Colonic mucosa (tissue), 4 donors: Measurements from ENCODE around the gene QPRT. TPM values are rescaled to one million over a fixed set of nuclear protein-coding genes. Genes with fewer than 3 reads are reported as not detected.
"Not testable (repeated sequence)": the region's sequence is repeated elsewhere in the genome, so short reads cannot be mapped to it uniquely, and the experiment has no call there.

ENCODE experiments used
- DNase-seq: peaks from one replicate; pipeline ENCODE4 v3.0.0-alpha.2; 2020
- H3K27ac ChIP-seq: fragments of 200-600 bp; one replicate; pipeline ENCODE4 v1.8.0; 2021
- H3K27me3 ChIP-seq: fragments of 200-600 bp; one replicate; pipeline ENCODE4 v1.8.0; 2021
- H3K36me3 ChIP-seq: fragments of 200-600 bp; one replicate; pipeline ENCODE4 v1.8.0; 2021
- H3K4me1 ChIP-seq: fragments of 200-600 bp; one replicate; pipeline ENCODE4 v1.8.0; 2021; ENCODE audit warnings: mild to moderate bottlenecking
- H3K4me3 ChIP-seq: fragments of 200-600 bp; one replicate; pipeline ENCODE4 v1.8.0; 2021
- H3K9ac ChIP-seq, 2 donors: one replicate each; pipeline ENCODE4 v1.7.0; 2013; ENCODE audit warnings: control low read depth in 2 of 2, low read depth in 2 of 2, low read length in 2 of 2
- H3K9me3 ChIP-seq: fragments of 200-600 bp; one replicate; pipeline ENCODE4 v1.8.0; 2021
- intact Hi-C: fragments of 100-400 bp; cut with DNase I; formaldehyde crosslinking; loops from one replicate; pipeline ENCODE4 v1.14.1; 2022
- total RNA-seq, 2 donors: library from RNA; stranded (reverse); fragmentation: NEBNext Ultra II Directional in 1 of 2; extraction: Animal tissue kit (Norgen Biotek cat#: 25700) in 1 of 2; gene quantifications; one replicate each; pipeline ENCODE4 v1.2.1, GENCODE V29; 2021
- TF ChIP-seq, protein P1 (sequence below): fragments of 200-600 bp; IDR thresholded peaks from one replicate; pipeline ENCODE4 v1.8.0; 2022; ENCODE audit warnings: antibody characterized with exemption, mild to moderate bottlenecking
- donor health status: healthy.
- donor health status: DM: no; HTN: no; CAD: no.
- donor health status: DM: no; HTN: no; CAD: no.

QPRT gene
- total RNA-seq, 2 donors from 2014 or later, result 54.7 to 102 TPM

DNA sequence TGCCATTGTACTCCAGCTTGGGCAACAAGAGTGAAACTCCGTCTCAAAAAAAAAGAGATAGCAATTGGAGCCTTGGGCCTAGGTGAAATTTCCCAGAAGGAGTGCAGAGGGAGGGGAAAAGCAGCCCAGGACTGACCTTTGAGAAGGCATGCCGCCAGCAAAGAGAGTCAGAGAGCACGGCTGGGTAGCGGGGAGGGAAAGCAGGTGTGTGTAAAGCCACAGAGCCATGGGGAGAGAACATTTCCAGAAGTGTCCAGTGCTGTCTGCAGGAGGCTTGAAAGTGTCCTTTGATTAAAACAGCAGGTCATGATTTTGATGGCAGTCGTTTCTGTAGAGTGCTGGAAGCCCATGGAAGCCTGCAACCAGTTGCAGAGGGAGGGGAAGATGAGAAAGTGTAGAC, 58.7 kb downstream of the QPRT start:
- H3K4me3 ChIP-seq, result no peak overlapping the region
- intact Hi-C loops, result no loop called here
- H3K9me3 ChIP-seq, result no peaks in the 10 kb centered on the region
- TF ChIP-seq, protein P1, sequence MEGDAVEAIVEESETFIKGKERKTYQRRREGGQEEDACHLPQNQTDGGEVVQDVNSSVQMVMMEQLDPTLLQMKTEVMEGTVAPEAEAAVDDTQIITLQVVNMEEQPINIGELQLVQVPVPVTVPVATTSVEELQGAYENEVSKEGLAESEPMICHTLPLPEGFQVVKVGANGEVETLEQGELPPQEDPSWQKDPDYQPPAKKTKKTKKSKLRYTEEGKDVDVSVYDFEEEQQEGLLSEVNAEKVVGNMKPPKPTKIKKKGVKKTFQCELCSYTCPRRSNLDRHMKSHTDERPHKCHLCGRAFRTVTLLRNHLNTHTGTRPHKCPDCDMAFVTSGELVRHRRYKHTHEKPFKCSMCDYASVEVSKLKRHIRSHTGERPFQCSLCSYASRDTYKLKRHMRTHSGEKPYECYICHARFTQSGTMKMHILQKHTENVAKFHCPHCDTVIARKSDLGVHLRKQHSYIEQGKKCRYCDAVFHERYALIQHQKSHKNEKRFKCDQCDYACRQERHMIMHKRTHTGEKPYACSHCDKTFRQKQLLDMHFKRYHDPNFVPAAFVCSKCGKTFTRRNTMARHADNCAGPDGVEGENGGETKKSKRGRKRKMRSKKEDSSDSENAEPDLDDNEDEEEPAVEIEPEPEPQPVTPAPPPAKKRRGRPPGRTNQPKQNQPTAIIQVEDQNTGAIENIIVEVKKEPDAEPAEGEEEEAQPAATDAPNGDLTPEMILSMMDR, result no peak
- no peak overlapping the region for H3K9ac ChIP-seq
- peaks cover 21% of the 10 kb centered on the region for H3K4me1 ChIP-seq
- peak overlapping the region; percentile 43 for H3K27ac ChIP-seq
- no peaks in the 10 kb centered on the region for H3K27me3 ChIP-seq
- peak; percentile 39 for DNase-seq
- no peaks in the 10 kb centered on the region for H3K36me3 ChIP-seq

DNA sequence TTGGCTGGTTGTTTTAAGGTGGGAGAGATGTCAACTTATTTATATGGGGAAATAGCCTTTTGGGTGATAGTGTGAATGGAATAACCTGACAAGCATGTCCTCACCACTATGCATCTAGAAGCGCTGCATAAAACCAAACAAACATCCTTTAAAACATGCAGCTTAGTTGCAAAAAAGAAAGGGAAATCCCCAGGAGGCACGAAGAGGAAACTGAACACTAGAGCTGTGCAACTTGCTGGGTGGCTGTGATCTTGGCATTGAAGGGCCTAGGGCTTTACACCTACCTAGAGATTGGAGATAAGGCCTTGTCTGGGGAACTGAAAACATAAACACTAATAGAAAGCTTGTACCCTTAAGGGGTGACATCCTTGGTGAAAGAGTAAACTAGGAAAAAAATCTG, 59.5 kb downstream of the QPRT start:
- TF ChIP-seq, protein P1, result no peak
- Histone ChIP-seq H3K4me3 (no peak overlapping the region), H3K27ac (peak overlapping the region; percentile 43)

DNA sequence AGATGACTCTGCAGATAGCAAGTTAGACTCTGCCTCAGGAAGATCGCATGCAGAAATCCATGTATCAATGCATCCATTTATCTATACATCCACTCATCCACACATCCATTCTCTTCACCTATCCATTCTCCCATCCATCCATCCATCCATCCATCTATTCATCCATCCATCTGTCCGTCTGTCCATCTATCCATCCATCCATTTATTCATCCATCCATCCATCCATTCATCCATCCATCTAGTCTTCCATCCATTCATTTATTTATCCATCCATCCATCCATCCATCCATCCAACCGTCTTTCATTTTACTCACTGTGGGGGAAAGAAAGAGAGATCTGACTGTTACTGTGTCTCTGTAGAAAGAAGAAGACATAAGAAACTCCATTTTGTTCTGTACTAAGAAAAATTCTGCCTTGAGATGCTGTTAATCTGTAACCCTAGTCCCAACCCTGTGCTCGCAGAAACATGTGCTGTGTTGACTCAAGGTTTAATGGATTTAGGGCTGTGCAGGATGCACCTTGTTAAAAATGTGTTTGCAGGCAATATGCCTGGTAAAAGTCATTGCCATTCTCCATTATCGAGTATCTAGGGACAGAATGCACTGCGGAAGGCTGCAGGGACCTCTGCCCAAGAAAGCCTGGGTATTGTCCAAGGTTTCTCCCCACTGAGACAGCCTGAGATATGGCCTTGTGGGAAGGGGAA, 61.1 kb downstream of the QPRT start:
- H3K36me3 ChIP-seq, intact Hi-C loops, H3K9me3 ChIP-seq, H3K27me3 ChIP-seq: not testable (repeated sequence)
- peaks cover 21% of the 10 kb centered on the region for H3K4me1 ChIP-seq
- H3K27ac ChIP-seq, result peak overlapping the region; percentile 81
- DNase-seq, result peak; percentile 71
- H3K9ac ChIP-seq, result peak overlapping the region in 1 of 2 donors; percentile 74
- H3K4me3 ChIP-seq, result peak overlapping the region; percentile 4

More for the DNA sequence above, 59.5 kb downstream of the QPRT start:
- H3K4me1 ChIP-seq, result peaks cover 21% of the 10 kb centered on the region
- H3K9me3 ChIP-seq, result no peaks in the 10 kb centered on the region
- intact Hi-C loops, result no loop called here
- no peaks in the 10 kb centered on the region for H3K36me3 ChIP-seq
- peak overlapping the region in 1 of 2 donors; percentile 46 for H3K9ac ChIP-seq
- no peaks in the 10 kb centered on the region for H3K27me3 ChIP-seq
- peak; percentile 63 for DNase-seq

DNA sequence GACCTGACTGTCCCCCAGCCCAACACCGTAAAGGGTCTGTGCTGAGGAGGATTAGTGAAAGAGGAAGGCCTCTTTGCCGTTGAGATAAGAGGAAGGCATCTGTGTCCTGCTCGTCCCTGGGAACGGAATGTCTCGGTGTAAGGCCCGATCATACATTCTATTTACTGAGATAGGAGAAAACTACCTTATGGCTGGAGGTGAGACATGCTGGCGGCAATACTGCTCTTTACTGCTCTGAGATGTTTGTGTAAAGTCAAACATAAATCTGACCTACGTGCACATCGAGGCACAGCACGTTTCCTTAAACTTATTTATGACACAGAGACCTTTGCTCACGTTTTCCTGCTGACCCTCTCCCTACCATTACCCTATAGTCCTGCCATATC, 61.6 kb downstream of the QPRT start:
- H3K27ac ChIP-seq, result peak overlapping the region; percentile 81
- H3K9ac ChIP-seq, result peak overlapping the region in 1 of 2 donors; percentile 74
- H3K9me3 ChIP-seq, H3K36me3 ChIP-seq, intact Hi-C loops, H3K27me3 ChIP-seq: not testable (repeated sequence)
- DNase-seq, result peak; percentile 63
- peak overlapping the region; percentile 4 for H3K4me3 ChIP-seq
- H3K4me1 ChIP-seq, result peaks cover 21% of the 10 kb centered on the region

DNA sequence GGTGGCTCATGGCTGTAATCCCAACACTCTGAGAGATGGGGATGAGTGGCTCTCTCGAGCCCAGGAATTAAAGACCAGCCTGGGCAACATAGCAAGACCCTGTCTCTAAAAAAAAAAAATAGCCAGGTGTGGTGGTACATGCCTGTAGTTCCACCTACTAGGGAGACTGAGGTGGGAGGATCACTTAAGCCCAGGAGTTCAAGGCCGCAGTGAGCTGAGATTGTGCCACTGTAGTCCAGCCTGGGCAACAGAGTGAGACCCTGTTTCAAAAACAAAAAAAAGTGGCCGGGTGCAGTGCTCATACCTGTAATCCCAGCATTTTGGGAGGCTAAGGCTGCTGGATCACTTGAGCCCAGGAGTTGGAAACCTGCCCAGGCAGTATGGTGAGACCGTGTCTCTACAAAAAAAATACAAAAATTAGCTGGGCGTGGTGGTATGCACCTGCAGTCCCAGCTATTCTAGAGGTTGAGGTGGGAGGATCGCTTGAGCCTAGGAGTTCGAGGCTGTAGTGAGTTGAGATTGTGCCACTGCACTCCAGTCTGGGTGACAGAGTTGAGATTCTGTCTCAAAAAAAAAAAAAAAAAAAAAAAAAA, 63.8 kb downstream of the QPRT start:
- intact Hi-C loops, result no loop called here
- Histone ChIP-seq H3K27me3 (no peaks in the 10 kb centered on the region), H3K27ac (no peak overlapping the region), H3K4me1 (peaks cover 21% of the 10 kb centered on the region), H3K9ac (peak overlapping the region in 1 of 2 donors; percentile 1), H3K36me3 (no peaks in the 10 kb centered on the region), H3K4me3 (no peak overlapping the region), H3K9me3 (no peaks in the 10 kb centered on the region)
- TF ChIP-seq, protein P1, result no peak
- DNase-seq, result peak; percentile 45

DNA sequence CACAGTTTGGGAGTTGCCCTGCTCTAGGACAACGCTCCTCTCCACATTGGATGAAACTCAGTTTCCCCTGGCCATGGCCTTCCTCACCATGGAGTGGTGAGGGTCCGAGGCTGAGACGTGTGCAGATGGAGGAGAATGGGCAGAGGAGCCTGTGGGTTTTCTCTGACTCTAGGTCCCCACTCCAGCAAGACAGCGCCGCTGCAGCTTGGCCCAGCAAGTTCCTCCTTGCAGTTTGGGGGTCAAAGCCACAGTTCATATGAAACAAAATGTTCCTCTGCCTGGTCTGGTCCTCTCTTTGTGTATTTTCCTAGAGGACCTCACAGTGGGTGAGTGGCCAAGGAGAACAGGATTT, 64.5 kb downstream of the QPRT start:
- TF ChIP-seq, protein P1, result no peak
- peak overlapping the region in 1 of 2 donors; percentile 1 for H3K9ac ChIP-seq
- no peaks in the 10 kb centered on the region for H3K27me3 ChIP-seq
- H3K9me3 ChIP-seq, result no peaks in the 10 kb centered on the region
- no peak for DNase-seq
- H3K36me3 ChIP-seq, result no peaks in the 10 kb centered on the region
- H3K27ac ChIP-seq, result no peak overlapping the region
- H3K4me3 ChIP-seq, result no peak overlapping the region
- intact Hi-C loops, result no loop called here
- H3K4me1 ChIP-seq, result peaks cover 17% of the 10 kb centered on the region
